HG03442 (cell line): Measurements from ENCODE around the gene ABCG2.

ENCODE experiments used
- ATAC-seq: cut with Tn5 transposase; IDR thresholded peaks from one replicate; pipeline ENCODE4 v1.9.1; 2021; ENCODE audit warnings: mild to moderate bottlenecking, moderate library complexity; ENCODE audit not compliant: unreplicated experiment

ABCG2 gene

DNA sequence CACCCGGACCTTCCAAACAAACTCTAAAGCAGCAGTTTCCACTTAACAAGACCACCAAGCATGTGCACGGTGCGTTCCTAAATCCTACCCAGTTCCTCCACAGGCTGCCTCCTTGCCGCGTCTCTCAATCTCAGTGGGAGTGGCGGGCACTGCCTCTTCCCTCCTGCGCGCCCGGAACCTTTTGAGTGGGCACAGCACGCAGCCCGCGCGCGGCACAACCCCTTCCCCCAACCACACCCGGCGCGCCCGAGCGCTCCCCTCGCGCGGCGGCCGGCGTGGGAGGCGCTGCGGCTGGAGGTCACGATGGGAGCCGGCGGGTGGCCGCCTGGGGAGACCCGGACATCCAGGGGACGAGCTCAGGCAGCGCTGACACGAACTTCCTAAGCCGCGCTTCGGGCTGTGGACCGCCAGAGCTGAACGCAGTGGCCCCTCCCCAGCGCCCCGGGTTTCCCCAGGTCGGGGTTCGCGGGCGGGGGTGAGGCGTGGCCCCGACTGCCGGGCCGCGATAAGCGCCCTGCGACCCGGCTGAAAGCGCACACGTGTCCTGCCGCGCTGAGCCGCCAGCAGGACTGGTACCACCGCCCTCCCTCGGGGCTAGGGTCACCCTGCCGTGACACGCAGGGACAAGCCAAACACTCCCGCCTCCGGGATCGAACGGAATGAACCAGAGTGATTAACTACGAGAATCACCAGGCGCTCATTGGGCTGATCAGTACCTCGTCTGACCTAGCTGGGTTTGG lies at the start of gene ABCG2:
ABCG2 (minus strand) TSS at position 151 of the 740 bp plus-strand sequence. CDS start 18,644 bp downstream, outside the sequence.
- ATAC-seq = peak; percentile 63

DNA sequence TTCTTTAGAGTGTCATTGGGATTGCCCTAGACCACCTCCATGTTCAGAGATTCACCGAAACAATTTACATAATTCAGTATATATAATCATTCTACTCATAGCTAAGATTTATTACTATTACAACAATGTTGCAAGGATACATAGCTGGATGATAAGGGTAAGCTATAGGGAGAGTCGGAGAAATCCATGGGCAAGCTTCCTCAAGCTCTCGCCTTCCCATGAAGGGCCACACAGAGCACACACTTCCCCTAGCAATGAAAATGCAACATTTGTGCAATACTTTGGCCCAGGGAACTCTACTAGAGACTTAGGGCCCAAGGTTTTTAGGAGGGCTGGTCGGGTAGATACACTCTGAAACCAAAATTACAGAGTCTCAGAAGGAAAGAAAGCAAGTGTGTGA lies 49.7 kb upstream of the ABCG2 start:
- no peak for ATAC-seq

DNA sequence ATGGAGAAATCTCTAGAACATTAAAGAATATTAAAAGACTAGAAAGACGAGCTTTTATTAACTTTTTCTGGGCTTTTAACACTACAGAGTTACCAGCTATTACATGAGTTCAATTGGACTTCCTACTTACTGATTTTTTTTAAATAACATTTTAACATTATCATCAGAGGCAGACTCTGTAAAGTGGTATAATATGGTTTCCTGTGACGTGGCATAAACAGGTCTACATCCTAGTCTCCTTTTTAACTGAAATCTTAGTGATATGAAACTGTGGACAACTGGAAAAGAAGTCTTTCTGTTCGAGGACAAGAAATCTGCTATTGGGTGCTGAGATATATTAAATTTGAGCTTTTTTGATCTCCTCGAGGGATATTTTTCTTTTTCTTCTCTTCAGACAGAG lies 48.7 kb upstream of the ABCG2 start:
- ATAC-seq = no peak

DNA sequence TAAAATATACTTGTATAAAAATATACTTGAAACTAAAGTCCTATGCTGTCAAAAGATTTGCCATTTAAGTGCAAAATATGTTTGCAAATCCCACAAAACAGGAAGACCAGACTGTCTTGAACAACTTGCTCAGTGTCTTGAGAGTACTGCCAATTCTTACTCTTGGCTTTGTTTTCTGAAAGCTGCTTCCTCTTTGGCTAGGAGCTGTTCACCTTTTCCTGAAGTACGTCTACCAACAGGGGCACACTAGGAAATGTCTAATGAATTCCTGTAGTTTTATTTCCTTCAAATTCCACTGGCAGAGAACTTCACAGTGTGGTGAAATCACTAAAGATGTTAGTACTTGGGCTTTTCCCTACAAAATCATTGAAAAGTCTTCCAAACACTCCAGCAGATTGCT lies 46.4 kb upstream of the ABCG2 start:
- no peak for ATAC-seq

DNA sequence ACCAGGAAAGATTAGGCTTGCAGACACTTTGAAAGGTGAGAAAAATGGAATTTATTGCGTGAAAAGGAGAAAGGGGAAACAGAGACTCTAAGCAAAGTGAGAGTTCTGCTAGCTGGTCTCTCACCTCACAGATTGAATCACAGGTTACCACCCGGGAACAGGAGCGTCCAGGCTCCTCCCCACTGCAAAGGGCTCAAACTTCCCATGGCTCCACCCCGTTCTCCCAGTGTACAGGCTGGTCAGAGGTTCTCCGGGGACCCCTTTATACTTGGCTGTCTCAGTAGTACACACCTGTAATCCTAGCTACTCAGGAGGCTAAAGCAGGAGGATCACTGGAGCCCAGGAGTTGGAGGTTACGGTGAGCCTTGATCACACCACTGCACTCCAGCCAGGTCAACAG lies 44.0 kb upstream of the ABCG2 start:
- no peak for ATAC-seq

DNA sequence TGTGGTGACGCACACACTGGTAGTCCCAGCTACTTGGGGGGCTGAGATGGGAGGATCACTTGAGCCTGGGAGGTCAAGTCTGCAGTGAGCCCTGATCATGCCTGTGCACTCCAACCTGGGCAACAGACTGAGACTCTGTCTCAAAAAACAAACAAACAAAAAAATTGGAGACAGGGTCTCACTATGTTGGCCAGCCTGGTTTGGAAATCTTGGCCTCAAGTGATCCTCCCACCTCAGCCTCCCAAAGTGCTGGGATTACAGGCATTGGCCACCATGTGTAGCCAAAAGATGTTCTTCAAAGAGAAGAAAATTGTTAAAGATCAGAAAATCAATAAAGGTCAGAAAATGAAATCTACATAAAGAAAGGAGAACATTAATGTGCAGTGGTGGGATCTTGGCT lies 41.7 kb upstream of the ABCG2 start:
- no peak for ATAC-seq

DNA sequence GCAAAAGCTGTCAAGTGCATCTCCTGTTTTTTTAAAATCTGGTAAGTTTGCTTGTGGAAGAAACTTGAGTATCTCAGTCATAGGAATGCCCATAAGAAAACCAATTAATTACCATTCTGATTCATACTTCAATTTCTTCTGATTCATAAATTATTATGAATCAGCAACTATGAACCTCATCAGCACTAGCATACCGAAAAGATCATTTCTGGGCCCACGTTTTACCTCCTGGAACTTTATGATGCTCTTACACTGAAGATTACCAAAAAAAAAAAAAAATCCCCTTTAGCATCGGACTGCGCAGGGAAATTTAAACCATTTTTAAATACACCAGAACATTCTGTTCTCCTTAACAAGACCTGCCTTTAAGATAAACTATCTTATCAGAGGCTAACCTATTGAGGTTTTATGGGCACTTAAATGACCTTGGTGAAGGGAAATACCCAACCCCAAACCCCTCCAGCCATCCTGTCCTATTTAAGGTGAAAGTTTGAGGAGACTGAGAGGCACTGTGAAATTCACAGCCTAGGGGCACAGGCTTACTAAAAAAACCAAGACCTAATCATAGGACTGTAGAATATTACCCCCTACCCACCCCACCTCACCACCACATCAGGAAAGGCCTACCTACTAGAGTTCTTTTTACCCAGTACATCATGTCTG lies 38.2 kb upstream of the ABCG2 start:
- no peak for ATAC-seq

DNA sequence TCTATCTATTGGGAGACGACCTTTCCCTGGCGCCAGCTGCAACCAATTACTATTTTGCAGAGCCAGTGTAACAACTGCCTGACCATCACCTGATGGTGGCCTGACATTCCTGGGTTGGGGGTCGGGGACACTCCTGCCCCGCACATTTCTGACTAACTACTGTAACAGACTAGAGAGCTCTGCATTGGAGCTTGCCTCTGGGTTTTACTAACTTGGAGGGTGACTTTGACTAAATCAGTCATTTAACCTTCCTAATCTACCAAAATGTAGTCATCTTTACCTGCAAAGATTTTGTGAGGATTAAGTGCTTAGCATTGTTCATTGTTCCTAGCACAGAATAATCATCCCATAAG lies 37.5 kb upstream of the ABCG2 start:
- no peak for ATAC-seq

DNA sequence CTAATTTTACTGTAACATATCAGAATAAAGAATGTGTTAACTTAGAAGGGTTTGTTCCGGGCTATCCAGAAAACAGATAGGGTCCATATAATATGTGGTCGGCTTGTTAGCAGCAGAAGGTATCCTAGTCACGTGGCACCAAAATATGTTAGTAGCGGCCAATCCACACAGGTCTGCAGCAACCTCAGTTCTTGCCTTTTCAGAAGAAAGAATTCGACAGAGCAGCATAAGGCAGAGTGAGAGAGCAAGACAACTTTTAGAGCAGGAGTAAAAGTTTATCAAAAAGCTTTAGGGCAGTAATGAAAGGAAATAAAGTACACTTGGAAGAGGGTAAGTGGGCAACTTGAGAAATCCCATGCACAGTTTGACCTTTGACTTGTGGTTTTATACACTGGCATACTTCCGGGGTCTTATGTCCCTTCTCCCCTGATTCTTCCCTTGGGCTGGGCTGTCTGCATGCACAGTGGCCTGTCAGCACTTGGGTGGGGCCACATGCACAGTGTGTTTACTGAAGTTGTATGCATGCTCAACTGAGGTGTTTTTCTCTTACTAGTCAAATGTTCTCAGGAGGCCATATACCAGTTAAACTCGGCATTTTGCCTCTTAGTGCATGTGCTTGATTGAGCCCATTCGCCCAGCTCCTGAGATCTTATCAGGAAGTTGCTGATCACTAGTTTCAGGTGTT lies 37.0 kb upstream of the ABCG2 start:
- no peak for ATAC-seq

DNA sequence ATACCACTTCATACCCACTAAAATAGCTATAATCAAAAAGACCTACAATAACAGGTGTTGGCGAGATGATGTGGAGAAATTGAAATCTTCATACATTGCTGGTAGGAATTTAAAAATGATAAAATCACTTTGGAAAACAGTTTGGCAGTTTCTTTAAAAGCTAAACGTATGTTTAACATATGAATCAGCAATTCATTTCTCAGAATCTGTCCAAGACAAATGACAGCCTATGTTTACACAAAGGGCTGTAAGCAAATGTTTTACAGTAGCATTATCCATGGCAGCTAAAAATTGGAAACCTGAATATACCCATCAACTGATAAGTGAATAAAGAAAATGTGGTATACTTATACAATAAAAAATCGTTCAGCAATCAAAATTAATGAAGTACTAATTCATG lies 33.0 kb upstream of the ABCG2 start:
- ATAC-seq = no peak

DNA sequence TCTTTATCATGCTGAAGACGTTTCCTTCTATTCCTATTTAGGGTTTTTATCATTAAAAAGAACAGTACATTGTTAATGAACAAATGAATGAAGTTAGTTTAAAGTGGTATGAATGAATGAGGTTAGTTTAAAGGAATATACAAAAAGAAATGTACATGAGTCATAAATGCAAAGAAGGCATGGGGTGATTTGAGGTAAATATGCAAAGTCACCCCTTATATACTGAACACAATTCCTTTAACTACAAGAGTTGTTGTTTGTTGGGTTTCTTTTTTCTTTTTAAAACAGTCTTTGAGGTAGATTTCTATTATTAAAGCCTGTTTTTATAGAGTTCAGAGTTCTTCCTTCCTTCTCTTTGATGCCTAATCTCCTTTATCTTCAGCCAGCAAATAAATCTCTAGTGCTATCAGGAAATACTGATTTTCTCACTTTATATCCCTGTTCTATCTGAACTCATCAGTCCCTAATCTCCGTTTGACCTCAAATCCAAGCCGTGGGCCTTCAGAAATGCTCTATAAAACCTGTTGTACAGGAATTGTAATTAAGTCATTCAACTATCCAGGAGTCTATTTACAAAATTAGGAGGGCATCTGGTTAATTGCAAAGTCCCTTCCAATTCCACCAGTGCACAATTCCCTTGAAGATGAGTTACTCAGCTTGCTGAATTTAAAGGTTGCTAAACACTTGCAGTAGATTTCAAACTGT lies 31.6 kb upstream of the ABCG2 start:
- no peak for ATAC-seq

DNA sequence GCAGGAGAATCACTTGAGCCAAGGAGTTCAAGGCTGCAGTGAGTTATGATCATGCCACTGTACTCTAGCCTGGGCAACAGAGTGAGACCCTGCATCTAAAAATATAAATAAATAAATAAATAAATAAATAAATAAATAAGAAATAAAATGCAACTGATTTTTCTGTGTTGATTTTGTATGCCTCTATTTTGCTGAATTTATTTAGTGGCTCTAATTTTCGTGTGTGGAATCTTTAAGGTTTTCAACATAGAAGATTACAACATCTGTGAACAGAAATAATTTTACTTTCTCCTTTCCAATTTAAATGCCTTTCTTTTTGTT lies 30.9 kb upstream of the ABCG2 start:
- no peak for ATAC-seq

DNA sequence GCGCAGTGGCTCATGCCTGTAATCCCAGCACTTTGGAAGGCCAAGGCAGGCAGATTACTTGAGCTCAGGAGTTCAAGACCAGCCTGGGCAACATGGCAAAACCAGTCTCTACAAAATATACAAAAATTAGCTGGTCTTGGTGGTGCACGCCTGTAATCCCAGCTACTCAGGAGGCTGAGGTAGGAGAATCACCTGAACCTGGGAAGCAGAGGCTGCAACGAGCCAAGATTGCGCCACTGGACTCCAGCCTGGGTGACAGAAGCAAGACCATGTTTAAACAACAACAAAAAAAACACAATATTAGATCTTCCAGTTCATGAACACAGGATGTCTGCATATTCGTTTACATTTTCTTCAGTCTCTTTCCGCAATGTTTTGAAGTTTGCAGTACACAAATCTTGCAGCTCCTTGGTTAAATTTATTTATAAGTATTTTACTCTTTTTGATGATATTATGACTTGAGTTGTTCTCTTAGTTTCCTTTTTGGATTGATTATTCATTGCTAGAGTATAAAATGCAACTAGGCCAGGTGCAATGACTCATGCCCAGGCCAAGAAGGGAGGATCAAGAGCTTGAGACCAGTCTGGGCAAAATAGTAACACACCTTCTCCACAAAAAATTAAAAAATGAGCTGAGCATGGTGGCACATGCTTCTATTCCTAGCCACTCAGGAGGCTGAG lies 30.4 kb upstream of the ABCG2 start:
- ATAC-seq = no peak

DNA sequence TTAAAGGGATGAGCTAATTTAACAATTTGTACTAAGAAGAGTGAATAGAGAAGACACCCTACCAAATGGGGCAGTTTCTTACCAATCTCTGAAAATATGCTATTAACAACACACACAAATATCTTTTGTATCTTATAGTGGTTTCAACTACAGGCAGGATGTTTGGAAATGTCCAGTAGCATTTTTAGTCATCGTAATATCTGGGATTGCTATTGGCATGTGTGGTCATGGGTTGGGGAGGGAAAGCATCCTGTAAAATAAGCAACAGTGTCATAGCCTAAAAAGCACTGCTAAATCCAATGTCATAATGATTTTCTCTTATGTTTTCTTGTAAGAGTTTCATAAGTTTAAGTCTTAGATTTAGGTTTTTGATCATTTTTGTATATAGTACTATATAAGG lies 29.3 kb upstream of the ABCG2 start:
- ATAC-seq = no peak

DNA sequence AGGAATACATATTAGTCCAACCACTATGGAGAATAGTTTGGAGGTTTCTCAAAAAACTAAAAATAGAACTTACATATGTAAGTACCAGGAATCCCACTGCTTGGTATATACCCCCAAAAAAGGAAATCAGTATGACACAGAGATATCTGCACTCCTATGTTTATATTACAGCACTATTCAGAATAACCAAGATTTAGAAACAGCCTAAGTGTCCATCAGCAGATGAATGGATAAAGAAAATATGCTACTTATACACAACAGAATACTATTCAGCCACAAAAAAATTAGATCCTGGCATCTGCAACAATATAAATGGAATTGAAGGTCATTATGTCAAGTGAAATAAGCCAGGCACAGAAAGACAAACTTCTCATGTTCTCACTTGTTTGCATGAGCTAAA lies 27.5 kb upstream of the ABCG2 start:
- no peak for ATAC-seq

DNA sequence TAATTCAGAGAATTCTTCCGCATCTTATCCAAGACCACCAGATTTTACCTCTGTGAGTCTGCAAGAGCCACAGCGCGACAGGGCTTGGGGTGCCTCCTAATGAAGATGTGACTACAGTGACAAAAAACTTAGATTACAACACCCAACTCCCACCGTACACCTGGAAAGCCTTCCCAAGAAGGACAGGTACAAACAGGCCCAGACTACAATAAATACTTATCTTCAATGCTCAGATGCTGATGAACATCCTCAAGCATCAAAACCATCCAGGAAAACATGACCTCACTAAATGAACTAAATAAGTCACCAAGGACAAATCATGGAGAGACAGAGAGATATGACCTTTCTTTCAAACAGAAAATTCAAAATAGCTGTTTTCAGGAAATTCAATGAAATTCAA lies 20.8 kb upstream of the ABCG2 start:
- no peak for ATAC-seq

DNA sequence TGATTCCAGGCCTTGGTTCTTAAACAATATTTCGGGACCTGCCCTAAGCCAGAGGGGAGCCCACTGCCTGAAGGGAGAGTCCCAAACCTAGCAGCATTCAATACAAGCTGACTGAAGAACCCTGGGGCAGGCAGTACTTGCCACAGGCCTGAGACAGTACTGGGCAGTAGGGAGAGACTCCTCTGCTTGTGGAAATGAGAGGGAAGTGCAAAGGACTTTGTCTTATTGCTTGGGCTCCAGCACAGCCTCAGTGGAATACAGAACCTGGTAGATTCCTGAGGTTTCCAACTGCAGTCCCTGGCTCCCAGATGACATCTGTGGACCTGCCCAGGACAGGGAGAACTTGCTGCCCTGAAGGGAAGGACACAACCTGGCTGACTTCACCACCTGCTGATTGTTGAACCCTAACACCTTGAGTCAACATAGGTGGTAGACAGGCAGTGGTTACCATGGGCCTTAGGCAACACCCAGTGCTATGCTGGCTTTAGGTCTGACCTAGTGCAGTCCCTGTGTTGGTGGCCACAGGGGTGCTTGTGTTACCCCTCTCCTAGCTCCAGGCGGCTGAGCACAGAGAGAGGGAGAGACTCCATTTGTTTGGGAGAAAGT lies 20.3 kb upstream of the ABCG2 start:
- ATAC-seq = peak; percentile 17

DNA sequence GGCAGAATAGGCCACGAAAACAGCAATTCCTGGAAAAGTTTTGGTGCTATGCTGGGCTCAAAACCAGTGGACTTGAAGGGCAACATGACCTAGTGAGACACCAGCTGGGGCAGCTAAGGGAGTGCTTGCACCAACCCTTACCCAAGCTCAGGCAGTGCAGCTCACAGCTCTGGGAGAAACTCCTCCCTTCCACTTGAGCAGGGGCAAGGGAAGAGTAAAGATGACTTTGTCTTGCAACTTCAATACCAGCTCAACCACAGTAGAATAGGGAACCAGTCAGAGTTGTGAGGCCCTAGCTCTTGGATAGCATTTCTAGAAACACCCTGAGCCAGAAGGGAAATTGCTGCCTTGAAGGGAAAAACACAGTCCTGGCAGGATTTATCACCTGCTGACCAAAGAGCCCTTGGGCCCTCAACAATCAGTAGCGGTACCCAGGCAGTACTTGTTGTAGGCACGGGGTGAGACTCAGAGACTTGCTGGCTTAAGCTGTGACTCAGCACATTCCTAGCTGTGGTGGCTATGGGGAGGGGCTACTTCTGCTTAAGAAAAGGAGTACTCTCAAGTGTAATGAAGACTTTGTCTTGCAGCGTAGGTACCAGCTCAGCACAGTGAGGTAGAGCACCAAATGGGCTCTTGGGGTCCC lies 19.7 kb upstream of the ABCG2 start:
- ATAC-seq = peak; percentile 60

DNA sequence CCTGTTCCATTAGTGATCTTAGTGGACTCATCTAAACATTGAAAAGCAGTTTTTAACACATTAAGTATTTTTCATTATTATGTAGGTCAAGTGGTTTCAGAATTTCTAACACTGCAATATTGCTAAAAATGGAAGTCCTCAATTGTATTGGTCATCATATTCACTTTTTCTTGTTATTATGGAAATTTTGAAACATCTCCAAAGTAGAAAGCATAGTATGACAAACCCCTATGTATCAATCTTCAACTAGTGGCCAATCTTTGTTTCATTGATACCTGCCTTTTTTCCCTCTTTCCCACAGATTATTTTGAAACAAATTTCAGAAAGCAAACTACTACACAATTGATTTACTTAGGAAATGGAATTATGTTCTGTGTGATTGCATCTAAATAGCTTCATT lies 14.5 kb upstream of the ABCG2 start:
- ATAC-seq = no peak

DNA sequence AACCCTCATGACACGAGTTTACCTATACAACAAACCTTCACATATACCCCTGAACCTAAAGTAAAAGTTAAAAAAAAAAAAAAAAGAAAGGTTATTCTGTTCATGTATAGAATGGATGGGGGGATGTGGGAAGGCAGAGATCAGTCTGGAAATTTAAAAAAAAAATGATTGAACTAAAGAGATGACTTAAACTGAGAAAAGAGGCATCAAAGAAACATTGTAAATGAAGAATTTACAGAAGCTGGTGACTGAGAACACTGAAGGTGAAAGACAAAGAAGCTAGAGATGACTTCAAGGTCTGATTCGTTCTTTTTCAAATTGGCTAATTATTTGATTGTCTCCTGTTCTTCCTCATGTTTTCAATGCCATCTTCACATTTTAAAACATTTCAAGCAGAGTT lies 12.8 kb upstream of the ABCG2 start:
- ATAC-seq = no peak
